ENCODE measurements around the gene KCNK4. TPM values are rescaled to one million over a fixed set of nuclear protein-coding genes. Genes with fewer than 3 reads are reported as not detected.

KCNK4 gene
- total RNA-seq, 2 donors from 2014 or later, result not detected

GRCh38 chr11:64268893-64269539 is 22.1 kb upstream of the KCNK4 start:
- H3K27ac Mint-ChIP-seq, result peak overlapping the region; percentile 99
- DNase-seq (ENCODE audit: low spot score) (peak; percentile 87), ATAC-seq (peak; percentile 52 to 54)
- H3K4me3 Mint-ChIP-seq, result peak overlapping the region; percentile 100
- no peaks in the 10 kb centered on the region for H3K36me3 Mint-ChIP-seq
- peaks cover 26 to 30% of the 10 kb centered on the region in 2 donors for H3K4me1 Mint-ChIP-seq (ENCODE audit: low read depth in 2 of 2)
- no peaks in the 10 kb centered on the region for H3K9me3 Mint-ChIP-seq
- H3K27me3 Mint-ChIP-seq, result no peaks in the 10 kb centered on the region

DNA sequence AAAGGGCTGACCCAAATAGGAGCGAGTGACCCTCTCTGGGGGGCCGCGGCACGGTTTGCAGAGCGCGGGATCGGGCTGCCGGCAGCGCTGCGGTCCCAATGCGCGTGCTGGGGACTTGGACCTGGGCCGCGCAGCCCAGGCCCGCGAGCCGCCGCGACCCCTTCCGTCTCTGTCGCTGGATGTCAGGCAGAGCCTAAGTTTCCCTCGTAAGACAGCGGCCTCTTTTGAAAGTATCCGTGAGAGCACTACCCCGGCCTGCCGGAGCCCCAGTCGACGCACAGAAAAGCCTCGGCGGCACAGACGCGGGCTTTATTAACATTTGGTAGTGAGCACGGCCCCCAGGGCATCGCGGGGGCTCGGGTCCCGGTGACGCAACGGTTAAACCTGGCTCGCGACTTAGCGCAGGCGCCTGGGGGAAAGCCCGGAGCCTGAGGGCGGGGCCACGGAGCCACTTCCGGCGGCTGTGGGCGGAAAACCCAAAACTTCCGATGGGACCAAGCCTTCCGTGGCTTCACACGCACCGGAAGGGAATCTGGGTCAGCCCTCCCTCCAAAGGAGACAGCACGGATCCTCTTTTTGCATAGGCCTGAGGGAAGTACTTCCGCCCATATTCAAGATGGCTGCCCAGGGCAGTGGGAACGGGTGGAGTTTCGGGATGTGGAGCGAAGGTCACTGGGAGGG is 21.4 kb upstream of the KCNK4 start:
- H3K4me1 Mint-ChIP-seq (ENCODE audit: low read depth in 2 of 2), result peaks cover 26 to 30% of the 10 kb centered on the region in 2 donors
- no peaks in the 10 kb centered on the region for H3K9me3 Mint-ChIP-seq
- peak overlapping the region; percentile 100 for H3K4me3 Mint-ChIP-seq
- H3K27ac Mint-ChIP-seq, result peak overlapping the region; percentile 99
- DNase-seq (ENCODE audit: low spot score), result peak; percentile 98
- H3K27me3 Mint-ChIP-seq, result no peaks in the 10 kb centered on the region
- peak; percentile 87 to 92 for ATAC-seq
- H3K36me3 Mint-ChIP-seq, result no peaks in the 10 kb centered on the region

DNA sequence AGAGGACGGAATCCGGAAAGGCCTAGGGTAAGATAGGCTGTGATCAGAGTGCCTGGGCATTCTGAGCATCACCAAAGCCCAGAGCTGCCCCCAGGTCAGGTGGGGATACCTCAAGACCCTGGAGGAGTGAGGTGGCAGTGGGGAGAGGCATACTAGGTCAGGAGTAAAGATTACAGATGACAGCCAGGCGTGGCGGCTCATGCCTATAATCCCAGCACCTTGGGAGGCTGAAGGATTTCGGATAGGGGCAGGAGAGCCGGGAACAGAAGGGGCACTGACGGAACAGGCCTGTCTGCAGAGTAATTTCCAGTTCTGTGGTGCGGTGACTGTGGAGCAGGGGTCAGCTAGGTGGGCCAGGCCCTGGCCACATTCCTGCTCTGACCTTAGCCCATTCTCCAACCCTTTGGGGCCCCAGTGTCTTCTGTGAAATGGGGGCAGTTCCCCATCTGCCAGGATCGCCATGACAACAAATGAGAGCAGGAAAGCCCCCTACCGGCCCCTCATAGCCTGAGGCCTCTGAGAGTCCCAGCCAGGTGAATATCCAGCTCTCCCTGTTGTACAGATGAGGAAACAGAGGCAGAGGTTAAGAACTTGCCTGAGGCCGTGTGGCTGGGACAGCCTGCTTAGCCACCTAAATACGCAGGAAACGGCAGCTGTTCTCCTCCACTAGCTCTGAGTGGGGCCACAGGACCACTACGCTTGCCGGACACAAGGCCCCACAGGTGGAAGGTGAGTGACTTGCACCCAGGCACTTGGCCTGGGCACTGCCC is 15.9 kb upstream of the KCNK4 start:
- no peak overlapping the region for H3K4me3 Mint-ChIP-seq
- peaks cover 6 to 7% of the 10 kb centered on the region in 2 donors for H3K4me1 Mint-ChIP-seq (ENCODE audit: low read depth in 2 of 2)
- DNase-seq (ENCODE audit: low spot score) (no peak), ATAC-seq (no peak)
- no peaks in the 10 kb centered on the region for H3K9me3 Mint-ChIP-seq
- no peaks in the 10 kb centered on the region for H3K27me3 Mint-ChIP-seq
- no peak overlapping the region for H3K27ac Mint-ChIP-seq
- H3K36me3 Mint-ChIP-seq, result no peaks in the 10 kb centered on the region

- no peaks in the 10 kb centered on the region for H3K27me3 Mint-ChIP-seq
- H3K4me1 Mint-ChIP-seq (ENCODE audit: low read depth in 2 of 2), result peaks cover 4 to 5% of the 10 kb centered on the region in 2 donors
- no peak overlapping the region for H3K27ac Mint-ChIP-seq
- H3K9me3 Mint-ChIP-seq, result no peaks in the 10 kb centered on the region
- no peak for ATAC-seq
- DNase-seq (ENCODE audit: low spot score), result no peak
- no peak overlapping the region for H3K4me3 Mint-ChIP-seq
- H3K36me3 Mint-ChIP-seq, result no peaks in the 10 kb centered on the region
Observed at GRCh38 chr11:64275841-64276240, 15.3 kb upstream of the KCNK4 start.

DNA sequence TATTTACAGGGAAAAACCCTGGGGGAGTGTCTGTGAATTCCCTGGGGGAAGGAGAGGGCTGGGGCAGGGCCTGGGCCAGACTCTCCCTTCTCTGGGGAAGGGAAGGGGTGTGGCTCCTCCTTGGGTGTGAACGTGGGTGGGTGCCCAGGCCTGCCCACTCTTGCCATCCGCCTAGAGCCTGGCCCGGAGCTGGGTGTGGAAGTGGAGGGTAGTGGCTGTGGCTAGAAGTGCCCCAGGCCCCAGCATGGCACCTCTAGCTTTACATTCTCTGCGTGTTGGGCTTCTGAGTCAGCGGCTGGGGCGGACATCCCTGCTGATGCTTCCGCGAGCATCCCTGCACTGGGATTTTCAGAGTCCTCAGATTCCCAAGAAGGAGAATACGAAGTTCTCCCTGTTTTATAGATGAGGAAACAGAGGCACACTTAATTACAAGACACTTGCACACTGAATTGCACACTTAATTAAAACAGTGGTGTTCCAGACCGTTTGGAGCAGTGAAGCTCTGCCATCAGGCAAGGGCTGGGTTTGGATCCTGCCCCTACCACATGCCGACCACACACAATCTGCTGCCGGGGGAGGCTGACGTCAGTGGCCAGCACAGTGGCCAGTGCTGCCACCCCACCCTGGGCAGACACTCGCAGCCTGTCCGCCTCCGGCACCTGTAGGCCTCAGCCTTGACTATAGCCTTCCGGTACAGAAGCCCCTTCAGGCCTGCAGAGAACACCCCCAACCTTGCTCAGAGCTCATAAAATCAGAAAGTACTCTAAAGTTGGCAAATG is 14.3 kb upstream of the KCNK4 start:
- Mint-ChIP-seq H3K27ac (no peak overlapping the region), H3K9me3 (no peaks in the 10 kb centered on the region)

DNA sequence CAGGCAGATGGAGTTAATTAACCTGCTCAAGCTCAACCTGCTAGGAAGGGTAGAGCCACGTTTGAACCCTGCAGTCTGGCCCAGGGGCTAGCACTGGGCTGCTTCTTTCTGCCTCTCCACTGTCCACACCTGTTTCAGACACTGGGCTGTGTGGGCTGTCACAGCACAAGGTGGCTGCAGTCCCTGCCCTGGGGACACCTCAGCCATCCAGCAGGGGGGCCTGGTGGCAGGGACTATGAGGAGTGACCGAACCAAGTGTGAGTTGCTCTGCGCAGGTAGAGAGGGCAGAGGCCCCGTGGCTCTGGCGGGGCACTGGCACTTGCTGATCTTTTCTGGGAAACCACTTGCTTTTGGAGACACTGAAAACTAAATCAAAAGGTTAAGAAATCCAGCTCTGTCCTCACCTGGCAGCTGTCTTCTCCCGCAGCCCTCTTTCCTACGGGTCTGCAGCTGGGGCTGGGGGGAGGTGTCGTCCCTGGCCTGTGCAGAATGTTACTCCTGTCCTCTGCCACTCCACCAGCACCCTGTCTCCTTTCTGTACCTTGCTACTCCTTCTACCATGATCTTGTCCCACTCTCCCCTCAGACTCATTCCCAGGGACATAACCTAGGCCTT is 12.4 kb upstream of the KCNK4 start:
- no peaks in the 10 kb centered on the region for H3K9me3 Mint-ChIP-seq
- no peak for DNase-seq (ENCODE audit: low spot score)
- H3K36me3 Mint-ChIP-seq, result no peaks in the 10 kb centered on the region
- H3K27ac Mint-ChIP-seq, result no peak overlapping the region
- no peak overlapping the region for H3K4me3 Mint-ChIP-seq
- H3K4me1 Mint-ChIP-seq (ENCODE audit: low read depth in 2 of 2), result peaks cover 0 to 12% of the 10 kb centered on the region in 2 donors
- ATAC-seq, result no peak
- no peaks in the 10 kb centered on the region for H3K27me3 Mint-ChIP-seq

More for the DNA sequence above, 14.3 kb upstream of the KCNK4 start:
- DNase-seq (ENCODE audit: low spot score) (no peak), ATAC-seq (no peak)
- H3K4me1 Mint-ChIP-seq (ENCODE audit: low read depth in 2 of 2), result peaks cover 3 to 9% of the 10 kb centered on the region in 2 donors
- no peaks in the 10 kb centered on the region for H3K36me3 Mint-ChIP-seq
- no peaks in the 10 kb centered on the region for H3K27me3 Mint-ChIP-seq
- H3K4me3 Mint-ChIP-seq, result no peak overlapping the region

DNA sequence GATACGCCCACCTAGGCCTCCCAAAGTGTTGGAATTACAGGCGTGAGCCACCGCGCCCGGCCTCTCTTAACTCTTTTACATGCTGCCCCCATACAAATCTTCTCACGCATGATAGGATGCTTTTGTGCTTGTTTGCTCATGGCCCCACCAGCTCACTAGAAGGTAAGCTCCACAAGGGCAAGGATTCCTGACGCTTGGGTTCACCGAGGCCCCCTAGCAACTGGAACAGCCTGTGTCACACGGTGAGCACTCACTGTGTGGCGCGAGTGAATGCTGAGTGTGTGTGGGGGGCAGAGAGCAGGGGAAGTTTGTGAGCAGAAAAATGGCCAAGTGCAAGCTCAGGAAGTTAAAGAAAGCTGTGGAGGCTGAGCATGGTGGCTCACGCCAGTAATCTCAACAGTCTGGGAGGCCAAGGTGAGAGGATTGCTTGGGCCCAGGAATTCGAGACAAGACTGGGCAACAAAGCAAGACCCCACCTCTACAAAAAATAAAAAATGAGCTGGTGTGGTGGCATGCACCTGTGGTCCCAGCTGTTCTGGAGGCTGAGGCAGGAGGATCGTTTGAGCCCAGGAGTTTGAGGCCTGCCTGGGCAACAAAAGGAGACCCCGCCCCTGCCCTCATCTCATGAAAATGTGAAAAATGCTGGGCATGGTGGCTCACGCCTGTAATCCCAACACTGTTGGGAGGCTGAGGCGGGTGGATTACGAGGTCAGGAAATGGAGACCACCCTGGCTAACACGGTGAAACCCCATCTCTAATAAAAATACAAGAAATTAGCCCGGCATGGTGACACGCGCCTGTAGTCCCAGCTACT is 8.9 kb upstream of the KCNK4 start:
- Mint-ChIP-seq H3K9me3 (no peaks in the 10 kb centered on the region), H3K27ac (no peak overlapping the region), H3K4me3 (no peak overlapping the region), H3K4me1 (ENCODE audit: low read depth in 2 of 2) (peaks cover 14 to 21% of the 10 kb centered on the region in 2 donors), H3K36me3 (no peaks in the 10 kb centered on the region), H3K27me3 (no peaks in the 10 kb centered on the region)
- ATAC-seq (no peak), DNase-seq (ENCODE audit: low spot score) (no peak)

- DNase-seq (ENCODE audit: low spot score) (no peak), ATAC-seq (no peak)
- H3K9me3 Mint-ChIP-seq, result no peaks in the 10 kb centered on the region
- H3K27ac Mint-ChIP-seq, result no peak overlapping the region
- peaks cover 14 to 22% of the 10 kb centered on the region in 2 donors for H3K4me1 Mint-ChIP-seq (ENCODE audit: low read depth in 2 of 2)
- H3K4me3 Mint-ChIP-seq, result peak overlapping the region; percentile 66
- no peaks in the 10 kb centered on the region for H3K36me3 Mint-ChIP-seq
- no peaks in the 10 kb centered on the region for H3K27me3 Mint-ChIP-seq
Observed at GRCh38 chr11:64283092-64283491, 8.0 kb upstream of the KCNK4 start.

DNA sequence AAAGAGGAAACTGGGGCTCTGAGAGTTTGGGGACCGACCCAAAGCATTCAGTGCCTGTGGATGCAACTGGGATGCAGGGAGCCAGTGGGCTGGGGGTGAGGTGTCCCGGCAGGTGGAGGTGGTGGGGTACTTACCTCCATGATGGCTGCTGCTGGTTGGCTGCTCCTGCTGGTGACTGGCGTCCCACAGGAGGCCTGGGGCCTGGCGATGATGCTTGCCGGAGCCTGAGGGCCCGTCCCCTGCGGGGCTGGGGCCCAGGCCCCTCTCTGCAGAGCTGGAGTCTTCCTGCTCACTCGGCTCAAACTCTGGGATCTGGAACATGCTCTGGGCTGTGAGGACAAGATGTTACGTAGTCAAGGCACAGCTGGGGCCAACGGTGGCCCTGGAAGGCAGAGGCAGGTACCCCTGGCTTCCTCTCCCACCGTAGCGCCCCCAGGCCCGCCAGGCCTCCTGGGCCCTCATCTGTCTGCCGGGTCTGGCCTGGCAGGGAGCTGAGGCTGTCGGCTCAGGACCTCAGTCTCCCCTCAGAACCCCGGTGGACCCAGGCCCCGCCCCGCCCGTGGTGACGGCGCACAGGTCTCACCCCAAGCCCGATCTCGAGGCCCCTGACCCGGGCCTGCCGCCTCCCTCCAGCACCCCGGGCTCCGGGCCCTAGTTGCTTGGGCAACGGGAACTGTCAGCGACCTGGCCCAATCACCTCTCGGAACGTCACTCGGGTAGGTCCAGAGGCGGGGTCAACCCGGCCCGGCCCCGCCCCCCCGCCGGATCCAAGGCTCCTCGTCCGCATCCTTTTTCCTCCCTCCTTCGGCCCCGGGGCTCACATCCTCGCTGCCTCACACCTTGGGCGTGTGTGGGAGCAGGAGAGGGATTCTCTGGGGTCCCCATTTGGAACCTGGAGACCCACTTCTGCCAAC is 6.8 kb upstream of the KCNK4 start, which contains the start of gene BAD:
TSS of gene BAD (minus strand) at position 618 of the 914 bp plus-strand sequence. CDS start at position 321, 297 bp downstream.
- H3K9me3 Mint-ChIP-seq, result no peaks in the 10 kb centered on the region
- ATAC-seq (peak; percentile 91 to 92), DNase-seq (ENCODE audit: low spot score) (peak; percentile 94)
- H3K4me3 Mint-ChIP-seq, result peak within 1 kb of the TSS; percentile 85
- H3K27me3 Mint-ChIP-seq, result no peaks in the 10 kb centered on the region
- no peaks in the 10 kb centered on the region for H3K36me3 Mint-ChIP-seq
- H3K27ac Mint-ChIP-seq, result peak within 1 kb of the TSS; percentile 82 to 83
- H3K4me1 Mint-ChIP-seq (ENCODE audit: low read depth in 2 of 2), result peaks cover 14 to 22% of the 10 kb centered on the region in 2 donors

DNA sequence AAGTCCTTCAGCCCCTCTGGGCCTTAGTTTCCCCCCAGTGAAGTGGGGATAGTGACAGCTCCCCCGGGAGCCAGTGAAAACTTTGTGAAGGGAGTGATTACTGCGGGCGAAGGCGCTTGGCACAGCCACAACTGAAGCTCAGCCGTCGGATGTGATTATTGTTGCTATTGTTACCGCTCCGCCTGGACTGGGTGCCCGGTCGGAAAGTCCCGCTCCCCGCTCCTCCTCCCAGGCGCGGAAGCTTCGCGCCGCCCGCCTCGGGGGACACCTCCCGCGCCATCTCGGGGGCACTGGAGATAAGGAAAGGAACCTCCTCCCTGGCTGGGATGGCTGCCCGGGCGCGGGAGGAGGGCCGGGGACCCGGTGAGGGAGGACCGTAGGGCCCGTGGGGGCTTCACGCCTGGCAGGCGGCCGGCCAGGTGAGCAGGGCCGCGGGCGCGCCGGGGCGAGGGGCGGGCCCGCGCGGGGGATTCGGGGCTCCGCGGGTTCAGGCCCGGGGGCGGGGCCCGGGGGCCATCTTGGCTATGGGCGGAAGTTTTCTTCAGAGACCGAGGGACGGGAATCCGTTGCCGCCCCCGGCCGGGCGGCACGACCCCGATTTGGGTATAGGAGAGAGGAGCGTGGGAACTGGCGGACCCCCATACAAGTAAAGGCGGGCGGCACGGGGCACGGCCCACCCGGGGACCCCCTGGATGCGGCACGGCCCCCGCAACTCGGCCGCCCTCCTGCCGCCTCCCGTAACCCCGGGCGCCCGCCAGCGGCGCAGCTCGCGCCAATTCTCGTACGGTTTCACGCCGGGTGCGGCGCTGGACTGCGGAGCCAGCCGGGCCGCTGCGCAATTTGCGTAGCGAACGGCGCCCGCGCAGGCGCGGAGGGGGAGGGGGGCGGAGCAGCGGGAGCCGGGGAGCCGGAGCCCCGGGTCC is 5.9 kb upstream of the KCNK4 start, which contains the start of gene GPR137:
TSS of gene GPR137 (plus strand) at position 887 of the 923 bp plus-strand sequence. CDS start 677 bp downstream, outside the sequence.
- DNase-seq (ENCODE audit: low spot score) (peak; percentile 93), ATAC-seq (peak; percentile 78 to 85)
- peak within 1 kb of the TSS; percentile 82 to 83 for H3K27ac Mint-ChIP-seq
- peaks cover 14 to 22% of the 10 kb centered on the region in 2 donors for H3K4me1 Mint-ChIP-seq (ENCODE audit: low read depth in 2 of 2)
- H3K9me3 Mint-ChIP-seq, result no peaks in the 10 kb centered on the region
- no peaks in the 10 kb centered on the region for H3K27me3 Mint-ChIP-seq
- H3K4me3 Mint-ChIP-seq, result peak within 1 kb of the TSS; percentile 85
- H3K36me3 Mint-ChIP-seq, result no peaks in the 10 kb centered on the region

Data from natural killer cell treated with Interleukin-12 subunit alpha and Interleukin-12 subunit beta and Interleukin-15 and Interleukin-18, amount 100 ng/mL, for 72 hours (primary cell).